ENCODE results near the gene SPEM1. TPM values are rescaled to one million over a fixed set of nuclear protein-coding genes. Genes with fewer than 3 reads are reported as not detected.

Gene SPEM1
- total and polyA plus RNA-seq, 2 donors (not counting 1 experiment from before 2014, with no cell fraction given) = not detected

DNA sequence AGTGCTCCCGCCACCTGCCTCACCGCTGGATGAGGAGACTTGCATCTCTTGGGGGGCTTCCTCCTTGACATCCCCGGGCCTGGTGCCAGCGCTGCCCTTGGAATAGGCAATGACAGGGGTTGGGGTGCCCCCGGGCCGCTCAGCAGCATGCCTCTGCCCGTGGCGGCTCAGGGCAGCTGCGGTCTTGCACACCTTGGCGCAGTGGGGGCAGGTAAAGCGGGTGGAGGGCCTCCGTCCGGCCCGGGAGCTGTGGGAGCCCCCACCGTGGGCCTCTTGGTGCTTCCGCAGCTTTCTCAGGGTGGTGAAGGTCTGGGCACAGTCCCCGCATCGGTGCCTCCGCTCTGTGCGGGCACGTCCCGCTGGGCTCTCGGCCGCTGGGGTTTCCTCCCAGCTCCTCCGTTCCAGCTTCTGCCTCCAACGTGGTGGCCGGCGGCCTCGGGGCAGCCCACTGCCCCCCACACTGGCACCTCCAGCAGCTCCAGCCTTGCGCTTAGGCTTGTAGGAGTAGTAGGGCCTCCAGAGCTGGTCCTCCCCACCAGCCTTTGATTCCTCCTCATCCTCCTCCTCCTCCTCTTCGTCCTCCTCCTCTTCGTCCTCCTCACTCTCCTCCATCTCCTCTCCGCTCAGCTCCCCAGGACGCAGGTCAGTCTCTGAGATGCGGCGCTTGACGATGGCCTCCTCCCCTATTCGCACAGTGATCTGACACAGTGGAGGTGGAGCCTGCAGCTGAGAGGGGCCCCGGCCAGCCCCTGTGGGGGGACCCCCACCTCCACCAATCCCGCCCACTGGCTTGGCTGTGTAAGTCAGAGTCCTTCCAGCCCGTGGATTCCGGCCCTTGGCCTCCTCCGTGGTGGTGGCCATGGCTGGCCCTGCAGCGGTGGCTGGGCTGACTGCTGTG is 42.6 kb downstream of the SPEM1 start:
- H3K4me1 Mint-ChIP-seq = peaks cover 12% of the 10 kb centered on the region
- Histone ChIP-seq H3K9ac (ENCODE audit: low read length) (no peak overlapping the region), H3K79me2 (ENCODE audit: control insufficient read depth, insufficient read depth, low read length) (peaks cover 10% of the 10 kb centered on the region), H3K4me2 (replicated peaks; ENCODE audit: low read depth, low read length, poor library complexity, severe bottlenecking) (no peak overlapping the region), H3K4me1 (ENCODE audit: control insufficient read depth in 2 of 2, insufficient read depth in 2 of 2, low read length in 2 of 2) (peaks cover 7 to 10% of the 10 kb centered on the region in 2 donors), H3K4me3 (ENCODE audit: control extremely low read depth in 1 of 5, extremely low read depth in 1 of 5, insufficient read depth in 1 of 5, low read depth in 2 of 5, low read length in 4 of 5) (no peak overlapping the region), H3K36me3 (replicated peaks in 1 of 2; ENCODE audit: control extremely low read depth in 1 of 2, control insufficient read depth in 1 of 2, extremely low read depth in 1 of 2, insufficient read depth in 2 of 2, low read length in 1 of 2) (peaks cover 0 to 29% of the 10 kb centered on the region in 2 experiments), H3K9me3 (ENCODE audit: control extremely low read depth in 1 of 3, control insufficient read depth in 2 of 3, insufficient read depth in 1 of 3, low read length in 2 of 3) (no peaks in the 10 kb centered on the region), H4K20me1 (ENCODE audit: control insufficient read depth, insufficient read depth, low read length, poor library complexity, severe bottlenecking) (peaks cover 28% of the 10 kb centered on the region), H3K27me3 (replicated peaks in 1 of 4; ENCODE audit: control extremely low read depth in 1 of 4, control insufficient read depth in 3 of 4, insufficient read depth in 4 of 4, low read length in 3 of 4) (no peaks in the 10 kb centered on the region), H2AFZ (ENCODE audit: insufficient read depth, low read depth, low read length, poor library complexity, severe bottlenecking) (no peak overlapping the region), H3K27ac (ENCODE audit: low read length in 2 of 2) (no peak overlapping the region)
- ATAC-seq (ENCODE audit: low read depth) (no peak), DNase-seq (no peak)
- POLR2A ChIA-PET = no interaction called here
- CTCF ChIA-PET = interaction anchor here (1.3 kb wide), 1 partner anchor 51 kb away, joined by 4 read pairs; no protein-coding TSS in a partner anchor
- H3K4me3 Mint-ChIP-seq = no peak overlapping the region
- WGBS (ENCODE audit: insufficient coverage) = 96% methylated on average over 32 of the region's 44 CpGs
- no peak for TF ChIP-seq EZH2 (IDR thresholded peaks at IDR 0.05; ENCODE audit: borderline replicate concordance, insufficient read depth, low read depth, low read length, poor library complexity, severe bottlenecking)
- TF ChIP-seq CTCF (IDR thresholded peaks at IDR 0.05) = no peak
- intact Hi-C loops (cut with micrococcal nuclease) = no loop called here
- no peaks in the 10 kb centered on the region for H3K27me3 Mint-ChIP-seq
- H3K27ac Mint-ChIP-seq = no peak overlapping the region
- H3K9me3 Mint-ChIP-seq (ENCODE audit: insufficient read depth) = no peaks in the 10 kb centered on the region

GRCh38 chr17:7463372-7463846 is 43.3 kb downstream of the SPEM1 start:
- Histone ChIP-seq H3K4me3 (ENCODE audit: control extremely low read depth in 1 of 5, extremely low read depth in 1 of 5, insufficient read depth in 1 of 5, low read depth in 2 of 5, low read length in 4 of 5) (no peak overlapping the region), H4K20me1 (ENCODE audit: control insufficient read depth, insufficient read depth, low read length, poor library complexity, severe bottlenecking) (peaks cover 35% of the 10 kb centered on the region), H3K4me2 (replicated peaks; ENCODE audit: low read depth, low read length, poor library complexity, severe bottlenecking) (no peak overlapping the region), H2AFZ (ENCODE audit: insufficient read depth, low read depth, low read length, poor library complexity, severe bottlenecking) (no peak overlapping the region), H3K36me3 (replicated peaks in 1 of 2; ENCODE audit: control extremely low read depth in 1 of 2, control insufficient read depth in 1 of 2, extremely low read depth in 1 of 2, insufficient read depth in 2 of 2, low read length in 1 of 2) (peaks cover 0 to 29% of the 10 kb centered on the region in 2 experiments), H3K9me3 (ENCODE audit: control extremely low read depth in 1 of 3, control insufficient read depth in 2 of 3, insufficient read depth in 1 of 3, low read length in 2 of 3) (no peaks in the 10 kb centered on the region), H3K79me2 (ENCODE audit: control insufficient read depth, insufficient read depth, low read length) (peaks cover 13% of the 10 kb centered on the region), H3K9ac (ENCODE audit: low read length) (no peak overlapping the region), H3K27me3 (replicated peaks in 1 of 4; ENCODE audit: control extremely low read depth in 1 of 4, control insufficient read depth in 3 of 4, insufficient read depth in 4 of 4, low read length in 3 of 4) (no peaks in the 10 kb centered on the region), H3K27ac (ENCODE audit: low read length in 2 of 2) (no peak overlapping the region), H3K4me1 (ENCODE audit: control insufficient read depth in 2 of 2, insufficient read depth in 2 of 2, low read length in 2 of 2) (peaks cover 8 to 12% of the 10 kb centered on the region in 2 donors)
- DNase-seq (no peak), ATAC-seq (ENCODE audit: low read depth) (no peak)
- POLR2A ChIA-PET = interaction anchor here (0.6 to 0.8 kb wide), 3 partner anchors 97 to 220 kb away, joined by 4 to 10 read pairs (median 6); no protein-coding TSS in a partner anchor
- H3K27ac Mint-ChIP-seq = no peak overlapping the region
- no peak overlapping the region for H3K4me3 Mint-ChIP-seq
- WGBS (ENCODE audit: insufficient coverage) = 97% methylated on average over 10 of the region's 14 CpGs
- H3K4me1 Mint-ChIP-seq = peaks cover 14% of the 10 kb centered on the region
- intact Hi-C loops (cut with micrococcal nuclease) = no loop called here
- no peaks in the 10 kb centered on the region for H3K27me3 Mint-ChIP-seq
- H3K9me3 Mint-ChIP-seq (ENCODE audit: insufficient read depth) = no peaks in the 10 kb centered on the region
- CTCF ChIA-PET = no interaction called here
- TF ChIP-seq CTCF (IDR thresholded peaks at IDR 0.05) (no peak), EZH2 (IDR thresholded peaks at IDR 0.05; ENCODE audit: borderline replicate concordance, insufficient read depth, low read depth, low read length, poor library complexity, severe bottlenecking) (no peak)

Data from B cell (primary cell).